HG03521 (cell line): ENCODE measurements around the gene PDE2A.

Experiments
- ATAC-seq: cut with Tn5 transposase; IDR thresholded peaks from one replicate; pipeline ENCODE4 v1.9.1; 2021; ENCODE audit warnings: mild to moderate bottlenecking, moderate library complexity; ENCODE audit not compliant: unreplicated experiment

The PDE2A gene

GRCh38 chr11:72661486-72661885 is 12.7 kb downstream of the PDE2A start:
- ATAC-seq: no peak

GRCh38 chr11:72658989-72659640 is 15.1 kb downstream of the PDE2A start:
- ATAC-seq: no peak

GRCh38 chr11:72657411-72658100 is 16.7 kb downstream of the PDE2A start:
- ATAC-seq: no peak

- no peak for ATAC-seq
These were observed 18.2 kb downstream of the PDE2A start for GRCh38 chr11:72655896-72656464.

GRCh38 chr11:72655014-72655413 is 19.2 kb downstream of the PDE2A start:
- no peak for ATAC-seq

GRCh38 chr11:72653649-72654048 is 20.6 kb downstream of the PDE2A start:
- ATAC-seq: no peak

GRCh38 chr11:72652873-72653630 is 21.2 kb downstream of the PDE2A start:
- no peak for ATAC-seq

- ATAC-seq: no peak
These were observed 22.1 kb downstream of the PDE2A start for GRCh38 chr11:72652133-72652532.

GRCh38 chr11:72649215-72649976 is 24.8 kb downstream of the PDE2A start:
- ATAC-seq: no peak

GRCh38 chr11:72648384-72649136 is 25.7 kb downstream of the PDE2A start:
- ATAC-seq: no peak

- ATAC-seq: no peak
These were observed 26.3 kb downstream of the PDE2A start for GRCh38 chr11:72647882-72648281.

- ATAC-seq: no peak
These were observed 27.8 kb downstream of the PDE2A start for GRCh38 chr11:72646472-72646871.

- ATAC-seq: no peak
These were observed 28.2 kb downstream of the PDE2A start for GRCh38 chr11:72646024-72646423.

- no peak for ATAC-seq
These were observed 30.7 kb downstream of the PDE2A start for GRCh38 chr11:72643547-72643946.

GRCh38 chr11:72642884-72643522 is 31.2 kb downstream of the PDE2A start:
- ATAC-seq: no peak

GRCh38 chr11:72642043-72642883 is 32.0 kb downstream of the PDE2A start:
- ATAC-seq: no peak

- no peak for ATAC-seq
These were observed 32.6 kb downstream of the PDE2A start for GRCh38 chr11:72641522-72642042.
